ENCODE data around the gene TM7SF3. TPM values are rescaled to one million over a fixed set of nuclear protein-coding genes. Genes with fewer than 3 reads are reported as not detected.

TM7SF3 gene
- 314 and 413 TPM in 2 replicates for total RNA-seq

DNA sequence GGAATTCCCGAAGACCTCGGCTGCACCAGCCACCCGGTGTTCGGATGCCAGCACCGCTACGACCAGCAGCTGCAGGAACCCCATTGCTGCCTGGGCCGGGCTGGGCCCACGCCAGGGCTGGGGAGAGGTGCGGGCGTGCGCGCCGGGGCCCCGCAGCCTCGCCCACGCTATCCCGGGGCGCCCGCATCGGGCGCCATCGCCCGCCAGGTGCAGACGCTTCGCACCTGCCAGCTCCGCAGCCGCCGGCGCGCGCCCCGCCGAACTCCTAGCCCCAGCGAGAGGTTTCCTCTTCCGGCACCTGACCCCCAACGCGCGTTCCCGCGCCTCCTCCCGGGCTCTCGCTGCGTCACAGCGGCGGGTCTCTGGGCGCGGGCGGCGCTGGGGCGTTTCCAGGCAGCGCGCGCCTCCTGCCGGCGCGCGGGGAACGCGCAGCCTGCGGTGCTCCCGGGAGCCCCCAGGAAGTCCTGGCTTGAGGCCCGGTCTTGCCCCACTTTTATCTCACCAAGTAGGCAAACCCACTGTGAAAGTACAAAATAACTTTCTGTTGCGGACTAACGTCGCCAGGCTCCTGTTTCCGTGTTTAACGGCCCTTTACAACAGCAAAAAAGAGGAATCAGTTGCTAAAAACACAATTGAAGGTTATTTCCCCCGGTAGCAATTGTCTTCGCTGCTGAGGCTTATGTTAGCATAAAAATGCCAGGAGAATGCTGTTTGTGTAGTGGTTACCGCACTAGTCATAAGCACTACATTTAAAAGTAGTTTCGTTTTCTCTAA, at the start of gene TM7SF3:
TM7SF3 (minus strand) TSS at position 300 of the 774 bp plus-strand sequence; CDS start at position 84, 216 bp downstream.

DNA sequence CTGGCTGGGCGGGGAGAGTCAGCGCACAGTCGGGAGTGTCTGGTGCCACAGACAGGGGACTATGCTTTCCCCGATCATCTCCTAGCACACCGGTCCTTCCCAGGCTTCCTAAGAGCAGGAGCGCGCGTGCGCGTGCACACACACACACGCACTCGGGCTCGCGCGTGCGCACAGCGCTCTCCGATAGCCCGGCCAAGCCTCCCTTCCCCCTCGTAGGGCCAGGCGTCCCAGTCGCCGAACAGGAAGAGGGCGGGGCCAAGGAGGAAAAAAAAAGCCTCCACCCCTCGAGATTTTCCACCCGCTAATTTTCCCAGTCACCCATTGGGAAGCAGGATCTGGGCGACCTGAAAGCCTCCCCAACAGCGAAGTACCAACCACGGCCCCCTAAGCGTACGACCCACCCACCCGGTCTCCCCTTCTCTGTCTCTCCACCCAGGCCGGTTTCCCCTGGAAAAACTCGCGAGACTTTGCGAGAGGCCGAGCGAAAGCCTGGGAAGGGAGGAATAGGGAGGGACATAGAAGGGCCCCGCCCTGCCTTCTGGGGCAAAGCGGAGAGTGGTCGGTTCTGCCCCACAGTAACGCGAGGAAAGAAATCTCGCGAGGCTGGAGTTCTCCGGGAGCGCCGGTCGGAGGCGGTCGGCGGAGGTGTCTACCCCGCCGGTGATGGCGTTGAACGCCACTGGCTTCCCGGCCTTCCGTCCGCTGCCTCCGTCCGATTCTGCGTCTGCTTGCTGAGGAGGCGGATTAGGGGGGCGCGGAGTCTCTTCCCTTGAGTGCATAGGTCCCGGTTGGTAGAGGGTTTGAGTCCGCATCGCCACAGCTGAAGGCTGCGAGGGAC, 76.1 kb downstream of the TM7SF3 start, which contains the start of the genes FGFR1OP2 and INTS13:
FGFR1OP2 (plus strand) TSS at position 608 of the 838 bp plus-strand sequence. CDS start 15,689 bp downstream, outside the sequence.
INTS13 (minus strand) TSS at position 119 of the 838 bp plus-strand sequence. CDS start 1,178 bp downstream, outside the sequence.

Other genes with a start within 250 kb of the TM7SF3 start
- gene ITPR2, start 181.2 kb downstream of the TM7SF3 start, total RNA-seq: 6.6 and 13.3 TPM in 2 replicates
- gene INTS13, start 76.4 kb downstream of the TM7SF3 start, total RNA-seq: 44.6 and 48.8 TPM in 2 replicates
- gene FGFR1OP2, start 75.9 kb downstream of the TM7SF3 start, total RNA-seq: 36.7 and 48.4 TPM in 2 replicates
- gene MED21, start 8.2 kb upstream of the TM7SF3 start, total RNA-seq: 42.9 and 69.5 TPM in 2 replicates
- not detected in 2 replicates for gene C12orf71, start 68.2 kb upstream of the TM7SF3 start, total RNA-seq
- 24.9 and 85.1 TPM in 2 replicates for gene STK38L, start 229.9 kb upstream of the TM7SF3 start, total RNA-seq